Gastrocnemius medialis (tissue), 4 donors: Measurements from ENCODE around the gene MZT2B. TPM values are rescaled to one million over a fixed set of nuclear protein-coding genes. Genes with fewer than 3 reads are reported as not detected.
"Not testable (repeated sequence)": the region's sequence is repeated elsewhere in the genome, so short reads cannot be mapped to it uniquely, and the experiment has no call there.

Experiments used
- ATAC-seq, 2 donors: fragments of 150-250 bp; one replicate each; pipeline ENCODE4 v1.9.1; 2016
- DNase-seq, 2 donors: peaks; one replicate each; pipeline ENCODE4 v3.0.0-alpha.2; 2019
- H3K27ac ChIP-seq, 4 donors: fragments of 200-600 bp; sonication (generic); 1 replicate in 1 of 4; 2 replicates in 3 of 4; pipeline ENCODE4 v1.5.1; 2016 to 2018; ENCODE audit warnings: mild to moderate bottlenecking in 2 of 4, moderate library complexity in 1 of 4
- H3K27me3 ChIP-seq, 3 donors: fragments of 200-600 bp; sonication (generic) in 2 of 3; 1 replicate in 1 of 3; 2 replicates in 2 of 3; pipeline versions ENCODE4 v1.5.1 to v1.6.0; 2016 to 2019; ENCODE audit warnings: mild to moderate bottlenecking in 1 of 3, moderate library complexity in 1 of 3
- H3K36me3 ChIP-seq, 2 donors: fragments of 200-600 bp; sonication (generic) in 1 of 2; one replicate each; pipeline ENCODE4 v1.5.1; 2017 to 2018
- H3K4me1 ChIP-seq, 2 donors: fragments of 200-600 bp; sonication (generic) in 1 of 2; one replicate each; pipeline ENCODE4 v1.5.1; 2016 to 2017; ENCODE audit warnings: mild to moderate bottlenecking in 2 of 2
- H3K4me3 ChIP-seq, 4 donors: fragments of 200-600 bp; sonication (generic) in 3 of 4; 1 replicate in 1 of 4; 2 replicates in 3 of 4; pipeline ENCODE4 v1.5.1; 2016 to 2019; ENCODE audit warnings: mild to moderate bottlenecking in 2 of 4
- H3K9me3 ChIP-seq, 3 donors: fragments of 200-600 bp; sonication (generic) in 2 of 3; 1 replicate in 1 of 3; 2 replicates in 2 of 3; pipeline ENCODE4 v1.5.1; 2016 to 2019
- CTCF ChIP-seq, 5 experiments: fragments of 450-650 bp in 3 of 5; fragments of 200-600 bp in 2 of 5; sonication (generic) in 2 of 5; IDR thresholded peaks in 4 of 5; conservative IDR thresholded peaks in 1 of 5; 1 replicate in 4 of 5; 2 replicates in 1 of 5; pipeline ENCODE4 v1.5.1; 2016 to 2019; ENCODE audit warnings: antibody characterized with exemption in 5 of 5, mild to moderate bottlenecking in 3 of 5, moderate library complexity in 3 of 5
- POLR2A ChIP-seq, 2 donors: fragments of 450-650 bp; IDR thresholded peaks; one replicate each; pipeline ENCODE4 v1.6.1; 2017; ENCODE audit warnings: antibody characterized with exemption in 2 of 2, mild to moderate bottlenecking in 2 of 2, moderate library complexity in 2 of 2
- in situ Hi-C, 4 donors: fragments of 200-750 bp; cut with MboI; loops; one replicate each; pipeline versions ENCODE4 v1.15.0 to v1.8.0; 2017; ENCODE audit warnings: low sequenced_read_pairs in 4 of 4
- intact Hi-C: fragments of 100-400 bp; cut with DNase I; formaldehyde crosslinking; loops from one replicate; pipeline ENCODE4 v1.15.1; 2023; ENCODE audit warnings: low total_unique reads
- total RNA-seq, 4 donors: library from RNA; depleted of rRNA; stranded (reverse); fragments of >200 nt; gene quantifications; one replicate each; pipeline versions ENCODE4 v1.1.0 to v1.2.3, GENCODE V29; 2016

MZT2B gene
- total RNA-seq = 10 to 100 TPM; 57.0 to 86.5 (median 69.9) TPM

GRCh38 chr2:130181880-130182682, at the start of gene MZT2B:
MZT2B (plus strand) TSS chr2:130182262; CDS start chr2:130182283, 21 bp downstream.
- Histone ChIP-seq H3K4me3 (peak within 1 kb of the TSS; percentile 88 to 99 (median 93)), H3K27ac (peak within 1 kb of the TSS; percentile 88 to 93 (median 91)), H3K4me1 (peaks cover 5 to 11% of the 10 kb centered on the region in 2 donors)
- not testable (repeated sequence) for H3K9me3 ChIP-seq, H3K27me3 ChIP-seq, H3K36me3 ChIP-seq
- intact Hi-C loops = loop anchor here (2.0 to 10.0 kb wide), 3 partner anchors 151 to 1857 kb away; partner anchors contain the start of gene IMP4
- peak; percentile 85 to 86 for ATAC-seq
- peak; percentile 64 to 85 for DNase-seq
- TF ChIP-seq POLR2A (IDR thresholded peaks at IDR 0.05) = peak; percentile 29 to 39
- TF ChIP-seq CTCF (IDR thresholded peaks at IDR 0.05 in 4 of 5, conservative IDR thresholded peaks at IDR 0.05 in 1 of 5) = peak; percentile 86 to 95 (median 90)
- in situ Hi-C loops = loop anchor here in 3 of 4 donors (25.0 kb wide), 1 partner anchor 155 kb away; the partner anchor contains the start of gene IMP4 (in 3 of the 3)

- no peak for TF ChIP-seq CTCF (IDR thresholded peaks at IDR 0.05 in 4 of 5, conservative IDR thresholded peaks at IDR 0.05 in 1 of 5)
- no peak for TF ChIP-seq POLR2A (IDR thresholded peaks at IDR 0.05)
- no peaks in the 10 kb centered on the region for H3K27me3 ChIP-seq
- no peaks in the 10 kb centered on the region for H3K4me1 ChIP-seq
- no peaks in the 10 kb centered on the region for H3K36me3 ChIP-seq
- in situ Hi-C loops = no loop called here
- no peak overlapping the region for H3K27ac ChIP-seq
- no peak overlapping the region for H3K4me3 ChIP-seq
- intact Hi-C loops = no loop called here
- H3K9me3 ChIP-seq = no peaks in the 10 kb centered on the region
- no peak for ATAC-seq
- no peak for DNase-seq
These were observed 46.1 kb upstream of the MZT2B start for GRCh38 chr2:130135692-130136541.

GRCh38 chr2:130136546-130136945, 45.5 kb upstream of the MZT2B start:
- H3K27ac ChIP-seq, H3K4me3 ChIP-seq, H3K9me3 ChIP-seq, intact Hi-C loops, DNase-seq, ATAC-seq, H3K27me3 ChIP-seq, H3K4me1 ChIP-seq, H3K36me3 ChIP-seq, in situ Hi-C loops: not testable (repeated sequence)

GRCh38 chr2:130137118-130137517, 44.9 kb upstream of the MZT2B start:
- ATAC-seq, H3K36me3 ChIP-seq, H3K9me3 ChIP-seq, H3K4me1 ChIP-seq, DNase-seq, intact Hi-C loops, H3K4me3 ChIP-seq, H3K27me3 ChIP-seq, H3K27ac ChIP-seq, in situ Hi-C loops: not testable (repeated sequence)

- in situ Hi-C loops, DNase-seq, H3K27ac ChIP-seq, H3K36me3 ChIP-seq, H3K4me1 ChIP-seq, ATAC-seq, intact Hi-C loops, H3K4me3 ChIP-seq, H3K9me3 ChIP-seq, H3K27me3 ChIP-seq: not testable (repeated sequence)
These were observed 43.7 kb upstream of the MZT2B start for GRCh38 chr2:130138326-130138725.

- DNase-seq, H3K4me1 ChIP-seq, in situ Hi-C loops, H3K4me3 ChIP-seq, intact Hi-C loops, H3K9me3 ChIP-seq, H3K27ac ChIP-seq, H3K36me3 ChIP-seq, ATAC-seq, H3K27me3 ChIP-seq: not testable (repeated sequence)
These were observed 43.2 kb upstream of the MZT2B start for GRCh38 chr2:130138841-130139251.

GRCh38 chr2:130139331-130140280, 42.5 kb upstream of the MZT2B start:
- H3K4me1 ChIP-seq, H3K9me3 ChIP-seq, in situ Hi-C loops, H3K27ac ChIP-seq, H3K4me3 ChIP-seq, ATAC-seq, intact Hi-C loops, DNase-seq, H3K36me3 ChIP-seq, H3K27me3 ChIP-seq: not testable (repeated sequence)

- in situ Hi-C loops, intact Hi-C loops, H3K4me1 ChIP-seq, H3K4me3 ChIP-seq, H3K27ac ChIP-seq, H3K27me3 ChIP-seq, DNase-seq, H3K36me3 ChIP-seq, H3K9me3 ChIP-seq, ATAC-seq: not testable (repeated sequence)
These were observed 41.5 kb upstream of the MZT2B start for GRCh38 chr2:130140516-130140915.
